ENCODE results near the gene RHOD.

RHOD gene

GRCh38 chr11:67056267-67057204, at the start of gene RHOD:
Gene RHOD, plus strand, starts transcription at chr11:67056847. Its CDS starts 56 bp downstream, at chr11:67056903.
- FAIRE-seq: no peak

GRCh38 chr11:67007126-67007525, 49.5 kb upstream of the RHOD start:
- FAIRE-seq: no peak

GRCh38 chr11:67010296-67010905, 46.2 kb upstream of the RHOD start:
- no peak for FAIRE-seq

DNA sequence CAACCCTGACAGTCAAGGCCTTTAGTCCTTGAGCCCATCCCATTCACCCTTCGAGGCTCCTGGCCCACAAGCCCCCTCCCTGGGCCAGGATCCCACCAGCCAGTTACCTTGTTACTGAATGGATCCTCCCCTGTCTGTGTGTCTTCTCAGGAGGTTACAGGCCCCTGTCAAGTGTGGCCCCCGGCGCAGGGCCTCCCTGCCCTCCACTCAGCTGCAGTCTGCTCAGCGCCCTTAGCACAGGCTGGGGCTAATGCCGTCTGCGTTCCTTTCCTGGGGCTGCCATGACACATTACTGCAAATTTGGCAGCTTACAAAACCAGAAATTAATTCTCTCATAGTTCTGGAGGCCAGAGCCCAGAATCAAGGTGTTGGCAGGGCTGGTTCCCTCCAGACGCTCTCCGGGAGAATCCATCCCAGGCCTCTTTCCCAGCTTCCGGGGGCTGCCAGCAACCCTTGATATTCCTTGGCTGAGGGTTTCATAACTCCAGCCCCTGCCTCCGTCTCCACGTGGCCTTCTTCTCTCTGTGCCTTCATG, 43.1 kb upstream of the RHOD start:
- no peak for FAIRE-seq

DNA sequence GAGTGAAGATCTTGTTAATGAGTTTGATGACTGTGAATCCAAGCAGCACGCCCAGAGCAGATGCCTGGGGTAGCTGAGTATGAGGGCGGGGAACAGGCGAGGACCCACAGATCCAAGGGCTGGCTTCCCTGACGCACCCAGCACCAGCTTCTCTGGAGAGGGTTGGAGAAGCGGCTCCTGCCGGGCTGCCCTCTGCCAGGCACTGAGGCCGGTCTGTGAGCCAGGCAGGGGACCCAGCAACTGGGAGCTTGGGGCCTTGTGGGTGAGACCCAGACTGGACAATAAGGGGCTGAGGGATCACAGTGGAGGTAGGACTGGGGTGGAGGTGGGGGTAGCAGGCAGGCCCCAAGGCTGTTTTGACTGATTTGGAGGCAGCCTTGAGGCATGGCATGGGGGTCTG, 42.3 kb upstream of the RHOD start:
- no peak for FAIRE-seq

DNA sequence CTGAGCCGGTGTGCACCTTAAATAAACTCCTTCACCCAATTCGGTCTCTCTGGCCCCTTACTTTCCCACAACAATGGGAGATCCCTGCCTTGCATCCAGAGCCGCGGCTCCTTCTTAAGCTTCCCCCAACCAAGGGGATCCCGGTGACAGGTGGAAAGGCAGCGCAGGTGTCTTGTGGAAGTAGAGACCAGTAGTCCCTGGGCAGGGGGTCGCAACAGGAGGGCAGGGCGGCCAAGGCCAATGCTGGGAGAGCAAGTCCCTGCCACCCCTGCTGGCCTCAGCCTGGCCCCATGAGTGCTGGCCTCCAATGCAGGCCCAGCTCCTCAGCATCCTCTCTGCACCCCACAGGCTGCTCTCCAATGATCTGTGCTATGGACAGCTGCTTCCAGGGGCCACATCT, 41.6 kb upstream of the RHOD start:
- FAIRE-seq: no peak

DNA sequence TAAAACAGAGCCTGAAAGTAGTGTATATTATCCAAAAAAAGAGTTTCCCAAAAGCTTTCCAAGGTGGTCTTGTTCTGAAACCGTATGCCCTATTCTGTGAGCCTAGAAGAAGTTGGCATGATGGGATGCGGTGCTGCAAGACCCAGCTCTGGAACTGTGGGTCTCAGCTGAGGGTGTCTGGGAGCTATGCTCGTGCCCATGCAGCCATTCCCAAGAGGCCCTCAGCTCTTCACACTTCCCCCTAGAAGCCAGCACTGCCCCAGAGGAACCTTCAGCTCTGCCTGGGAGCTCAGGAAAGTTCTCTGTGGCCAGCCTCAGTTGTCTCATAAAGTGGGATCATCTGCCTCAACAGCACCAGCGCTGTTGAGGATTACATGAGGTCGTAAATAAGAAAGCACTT, 40.1 kb upstream of the RHOD start:
- FAIRE-seq: no peak

DNA sequence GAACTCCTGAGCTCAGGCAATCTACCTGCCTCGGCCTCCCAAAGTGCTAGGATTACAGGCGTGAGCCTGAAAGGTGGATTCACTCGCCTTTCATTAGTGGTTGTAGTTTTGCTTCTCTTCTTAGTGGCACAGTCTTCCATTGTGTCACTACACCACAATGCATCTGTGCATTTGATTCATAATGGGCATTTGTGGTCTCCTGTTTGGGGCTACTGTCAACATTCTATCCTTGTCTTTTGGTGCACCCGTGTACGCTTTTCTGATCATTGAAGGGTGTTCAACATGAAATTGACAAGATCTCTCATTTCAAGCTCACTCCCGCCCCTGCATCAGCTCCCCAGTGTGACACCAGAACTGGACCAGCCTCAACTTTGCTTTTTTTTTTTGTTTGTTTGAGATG, 35.7 kb upstream of the RHOD start:
- no peak for FAIRE-seq

DNA sequence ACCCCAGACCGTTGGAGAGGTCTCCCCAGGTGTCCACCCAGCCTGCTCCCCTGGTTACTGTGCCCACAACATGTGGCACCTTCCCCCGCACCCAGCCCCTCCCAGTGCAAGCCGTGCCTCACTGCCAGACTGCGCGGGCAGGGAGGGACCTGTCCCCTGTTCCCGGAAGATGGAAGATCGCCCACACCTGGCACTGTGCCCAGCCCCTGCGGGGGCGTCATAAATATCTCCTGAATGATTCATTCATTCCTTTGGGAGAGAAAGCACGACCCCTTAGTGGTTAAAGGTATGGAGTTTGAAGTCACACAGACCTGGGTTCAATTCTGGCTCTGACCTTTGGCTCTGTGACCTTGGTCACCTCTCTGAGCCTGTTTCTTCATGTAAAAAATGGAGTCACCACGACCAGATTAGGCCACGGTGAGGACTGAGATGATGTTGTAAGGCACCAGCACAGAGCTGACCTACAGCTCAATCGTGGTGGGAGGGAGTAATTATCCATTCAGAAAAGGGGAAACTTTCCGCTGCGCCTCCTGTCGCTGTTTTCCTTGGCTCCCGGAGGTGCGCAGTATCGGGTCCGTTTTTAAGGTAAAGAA, 34.2 kb upstream of the RHOD start:
- FAIRE-seq: no peak

DNA sequence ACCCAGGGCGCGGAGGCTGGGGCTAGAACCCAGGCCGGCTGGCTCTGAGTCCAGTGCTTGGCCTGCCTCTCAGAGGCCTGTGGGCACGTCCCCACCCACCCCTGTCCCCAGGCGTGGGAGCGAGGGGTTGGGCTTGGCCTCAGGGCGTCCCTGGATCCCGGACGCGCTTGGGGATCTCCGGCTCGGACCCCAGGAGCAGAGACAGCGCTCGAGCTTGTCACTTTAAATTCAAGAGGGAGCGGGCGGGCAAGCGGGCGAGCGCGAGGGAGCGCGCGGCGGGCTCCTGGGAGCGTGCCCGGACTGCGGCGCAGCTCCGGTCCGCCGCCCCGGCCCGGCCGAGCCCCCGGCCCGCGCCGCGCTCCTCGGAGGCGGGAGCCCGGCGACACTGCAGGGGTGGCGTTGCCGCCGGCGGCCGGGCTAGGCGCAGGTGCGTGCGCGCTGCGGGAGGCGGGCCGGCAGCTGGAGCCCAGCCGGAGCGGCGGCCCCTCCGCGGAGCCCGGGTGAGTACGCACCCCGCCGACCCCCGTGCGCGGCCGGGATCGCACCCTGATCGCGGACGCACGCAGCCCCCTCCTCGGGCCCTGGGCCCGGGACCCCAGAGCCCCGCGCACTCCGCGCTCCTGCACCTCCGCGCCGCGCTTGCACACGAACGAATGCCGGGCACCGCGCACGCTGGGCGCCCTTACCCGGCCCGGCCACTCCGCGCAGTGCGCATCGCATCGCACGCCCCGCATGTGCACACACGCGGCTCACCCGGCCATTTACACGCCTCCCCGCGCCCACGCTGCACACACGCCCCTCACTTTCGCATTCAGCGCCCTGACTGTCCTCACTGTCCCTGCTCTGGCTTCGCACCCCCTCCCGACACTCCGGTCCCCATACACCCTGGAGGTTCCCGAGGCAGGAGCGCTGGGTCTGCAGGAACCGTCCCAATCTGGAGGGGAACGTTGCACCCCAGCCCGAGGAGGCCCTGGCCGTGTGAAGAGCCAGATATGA, 33.4 kb upstream of the RHOD start, which contains the start of gene SYT12:
Gene SYT12, plus strand, starts transcription at position 174 of the 996 bp plus-strand sequence. CDS start 7,011 bp downstream, outside the sequence.
- no peak for FAIRE-seq

- no peak for FAIRE-seq
Observed at GRCh38 chr11:67023957-67024353, 32.7 kb upstream of the RHOD start.

DNA sequence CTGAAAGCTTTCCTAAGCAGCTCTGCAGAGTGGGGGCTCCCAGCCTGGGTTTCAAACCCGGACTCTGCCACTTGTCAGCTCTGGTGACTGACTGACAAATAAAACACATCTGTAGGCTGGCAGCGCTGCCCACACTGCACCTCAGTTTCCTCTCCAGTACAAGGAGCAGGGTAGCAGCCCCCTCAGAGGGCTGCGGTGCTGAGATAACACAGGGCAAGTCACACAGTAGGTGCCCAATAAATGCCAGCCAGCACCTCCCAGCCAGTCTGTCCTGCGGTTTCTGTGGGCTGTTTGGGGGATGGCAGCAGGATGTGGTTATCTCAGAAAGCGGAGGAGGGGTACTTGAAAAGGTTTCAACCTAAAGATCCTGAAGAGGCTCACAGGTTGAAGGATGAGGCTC, 32.2 kb upstream of the RHOD start:
- FAIRE-seq: no peak

GRCh38 chr11:67024966-67025365, 31.7 kb upstream of the RHOD start:
- FAIRE-seq: no peak

DNA sequence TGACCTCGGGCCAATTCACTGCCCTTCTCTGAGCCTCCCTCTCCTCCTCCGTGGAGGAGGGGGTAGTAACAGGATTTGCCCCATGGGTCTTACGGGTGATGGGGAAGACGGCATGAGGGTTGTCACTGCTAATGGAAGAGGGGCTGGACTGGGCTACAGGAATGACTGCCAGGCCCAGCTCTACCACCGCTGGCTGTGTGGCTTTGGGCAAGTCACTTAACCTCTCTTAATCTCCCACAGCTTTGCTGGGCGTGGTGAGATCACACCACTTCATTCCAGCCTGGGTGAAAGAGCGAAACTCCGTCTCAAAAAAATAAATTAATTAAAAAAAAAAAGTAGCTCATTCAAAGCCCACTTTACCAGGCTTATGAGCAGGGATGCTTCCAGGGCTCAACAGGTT, 30.9 kb upstream of the RHOD start:
- no peak for FAIRE-seq

DNA sequence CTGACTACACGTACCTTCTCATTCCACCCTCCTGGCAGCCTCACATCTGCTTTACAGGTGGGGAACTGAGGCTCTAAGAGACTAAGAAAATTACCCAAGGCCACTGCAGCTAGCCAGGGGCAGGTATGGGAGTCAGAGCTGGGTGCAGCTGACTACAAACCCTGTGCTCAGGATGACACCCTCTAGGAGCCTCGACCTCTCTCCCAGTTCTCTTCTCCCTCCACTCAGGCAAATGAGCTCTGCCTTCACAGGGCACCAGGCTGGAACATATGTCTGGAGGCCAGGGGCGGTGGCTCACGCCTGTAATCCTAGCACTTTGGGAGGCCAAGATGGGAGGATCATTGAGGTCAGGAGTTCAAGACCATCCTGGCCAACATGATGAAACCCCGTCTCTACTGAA, 29.7 kb upstream of the RHOD start:
- FAIRE-seq: no peak

GRCh38 chr11:67027483-67027930, 29.1 kb upstream of the RHOD start:
- no peak for FAIRE-seq

- no peak for FAIRE-seq
Observed at GRCh38 chr11:67027943-67028542, 28.6 kb upstream of the RHOD start.

- FAIRE-seq: no peak
Observed at GRCh38 chr11:67029146-67029545, 27.5 kb upstream of the RHOD start.

GRCh38 chr11:67030976-67031375, 25.7 kb upstream of the RHOD start:
- FAIRE-seq: no peak

GRCh38 chr11:67031791-67032561, 24.7 kb upstream of the RHOD start:
- no peak for FAIRE-seq
